Measurements from ENCODE around the gene COMMD4. TPM values are rescaled to one million over a fixed set of nuclear protein-coding genes. Genes with fewer than 3 reads are reported as not detected.
"Not testable (repeated sequence)": the region's sequence is repeated elsewhere in the genome, so short reads cannot be mapped to it uniquely, and the experiment has no call there.

The COMMD4 gene
- total RNA-seq, 1 experiment from 2014 or later: 110 TPM

- DNase-seq (ENCODE audit: low spot score): no peak
These were observed 36.2 kb downstream of the COMMD4 start for GRCh38 chr15:75371901-75372688.

GRCh38 chr15:75380773-75381172 lies 44.9 kb downstream of the COMMD4 start:
- no peak for DNase-seq (ENCODE audit: low spot score)

- DNase-seq (ENCODE audit: low spot score): not testable (repeated sequence)
These were observed 48.1 kb downstream of the COMMD4 start for GRCh38 chr15:75383986-75384385.

Other genes with a start within 250 kb of the COMMD4 start
- gene C15orf39, start 134.2 kb upstream of the COMMD4 start, total RNA-seq (2014; rRNA removed; shearing (Covaris generic)): 9.2 and 10.8 TPM in 2 replicates
- gene GOLGA6C, start 77.7 kb upstream of the COMMD4 start, total RNA-seq (2014; rRNA removed; shearing (Covaris generic)): not detected in 2 replicates
- gene GOLGA6D, start 53.2 kb upstream of the COMMD4 start, total RNA-seq (2014; rRNA removed; shearing (Covaris generic)): not detected in 2 replicates
- gene NEIL1, start 11.0 kb downstream of the COMMD4 start, total RNA-seq (2014; rRNA removed; shearing (Covaris generic)): 0.72 and 2.3 TPM in 2 replicates
- gene MAN2C1, start 32.5 kb downstream of the COMMD4 start, total RNA-seq (2014; rRNA removed; shearing (Covaris generic)): 15.7 and 23.4 TPM in 2 replicates
- gene SIN3A, start 115.6 kb downstream of the COMMD4 start, total RNA-seq (2014; rRNA removed; shearing (Covaris generic)): 23.9 and 24.4 TPM in 2 replicates
- gene PTPN9, start 243.3 kb downstream of the COMMD4 start, total RNA-seq (2014; rRNA removed; shearing (Covaris generic)): 13.4 and 21.0 TPM in 2 replicates

Measured in H4 (cell line).